Heart left ventricle (tissue), 13 donors: ENCODE data around the gene USP40.
A peak's percentile ranks its signal among the peaks of the same experiment; 100 is the strongest.

Source experiments
- CTCF ChIP-seq, 12 donors: fragments of 200-600 bp; sonication (generic) in 4 of 12; IDR thresholded peaks; one replicate each; pipeline versions ENCODE4 v1.5.0 to v1.8.0; 2018 to 2022; ENCODE audit warnings: antibody characterized with exemption in 12 of 12, mild to moderate bottlenecking in 5 of 12
- POLR2A ChIP-seq, 2 donors: fragments of 450-650 bp; IDR thresholded peaks; one replicate each; pipeline ENCODE4 v1.6.1; 2017; ENCODE audit warnings: antibody characterized with exemption in 2 of 2, mild to moderate bottlenecking in 2 of 2, moderate library complexity in 2 of 2
- donor health status: ischemic (EF 13 %, LVEDD 7.1; RV severe dilation, severe dysfunction).
- donor health status: DM: no; HTN: yes; CAD: no.
- donor health status: DM: no; HTN: no; CAD: no.
- donor health status: ischemic (EF 25% LVEDD 6.9; RV normal size, moderate dysfunction).
- donor health status: ischemic (EF 25% LVEDD 5.7; RV mildly dilated, moderate dysfunction).
- donor health status: ischemic (EF 35%, LVEDD 5.7; RV mildly dilated, moderate dysfunction).
- donor health status: nonischemic (EF 11% LVEDD 7.7; RV severe dilation, severe dysfunction).
- donor health status: DM: yes; HTN: yes; CAD: no.
- donor health status: PGD.
- donor health status: ischemic (EF 29% LVEDD 5.4; RV normal size, mild dysfunction).
- donor health status: nonischemic (EF 23%, LVEDD 6.1; RV moderate dilation, normal function).

- TF ChIP-seq POLR2A (IDR thresholded peaks at IDR 0.05) (no peak), CTCF (IDR thresholded peaks at IDR 0.05) (peak; percentile 27 to 66 (median 49))
Observed at GRCh38 chr2:233449081-233449901, 117.3 kb downstream of the USP40 start.
